K562 (cell line): ENCODE results near the gene SV2C. TPM values are rescaled to one million over a fixed set of nuclear protein-coding genes. Genes with fewer than 3 reads are reported as not detected.

Experiments used
- ATAC-seq: fragments of 200-7000 bp; cut with Tn5 transposase; 3 replicates; pipeline ENCODE4 v1.9.1; 2020; ENCODE audit warnings: moderate library complexity
- BruUV-seq: library from RNA; stranded (reverse); fragments of 400-500 nt; replicated peaks from 2 replicates; lab custom pipeline; 2021; lab: Mats Ljungman, UMichigan
- CTCF ChIA-PET: fragments of 300-600 bp; formaldehyde crosslinking; extraction: SDS; loops from one replicate; lab custom pipeline; 2021; ENCODE audit warnings: low intra/inter-chr PET ratio; lab: Yijun Ruan, JAX
- POLR2A ChIA-PET: fragments of 300-600, 350-650 bp; sonication (Branson Sonifier 250); formaldehyde crosslinking; extraction: SDS; loops from one replicate; lab custom pipeline; 2021; ENCODE audit warnings: antibody characterized with exemption, inconsistent platforms; lab: Yijun Ruan, JAX
- DNase-seq, 4 experiments: peaks; one replicate each; pipeline versions ENCODE4 v3.0.0 to v3.0.0-alpha.2; 2011 to 2018; ENCODE audit warnings: low spot score in 3 of 4, mixed read lengths in 3 of 4; ENCODE audit errors: extremely low read depth in 1 of 4
- FAIRE-seq: peaks from 2 replicates; lab custom pipeline; 2011; peaks lifted over from hg19 to GRCh38; lab: Jason Lieb, UNC
- H2AFZ ChIP-seq: 2 replicates; pipeline ENCODE4 v1.6.0; 2011; ENCODE audit warnings: low read depth, low read length, control low read depth, inconsistent platforms
- H3K27ac ChIP-seq: fragments of 200-600 bp; 3 replicates; pipeline ENCODE4 v1.8.0; 2011; ENCODE audit warnings: low read depth, mild to moderate bottlenecking, control low read depth, inconsistent platforms, low read length, moderate library complexity, mixed read lengths; ENCODE audit errors: extremely low read depth
- H3K27me3 ChIP-seq, 2 experiments: fragments of 300-600 bp in 1 of 2; 2 replicates in 1 of 2; 3 replicates in 1 of 2; pipeline versions ENCODE4 v1.6.0 to v1.8.0; 2011; ENCODE audit warnings: inconsistent platforms in 2 of 2, low read length in 2 of 2, mild to moderate bottlenecking in 1 of 2, mixed read lengths in 1 of 2, moderate library complexity in 1 of 2; ENCODE audit not compliant: control insufficient read depth in 2 of 2, insufficient read depth in 2 of 2
- H3K36me3 ChIP-seq: fragments of 300-600 bp; 3 replicates; pipeline ENCODE4 v1.8.0; 2011; ENCODE audit warnings: mild to moderate bottlenecking, low read length, inconsistent platforms; ENCODE audit not compliant: control insufficient read depth, insufficient read depth
- H3K4me1 ChIP-seq, 2 experiments: fragments of 200-600 bp in 1 of 2; replicated peaks in 1 of 2; 2 replicates in 1 of 2; 3 replicates in 1 of 2; pipeline versions ENCODE4 v1.5.1 to v1.8.0; 2011; ENCODE audit warnings: inconsistent platforms in 2 of 2, low read length in 2 of 2, mild to moderate bottlenecking in 1 of 2, mixed read lengths in 1 of 2, moderate library complexity in 1 of 2; ENCODE audit not compliant: control insufficient read depth in 2 of 2, insufficient read depth in 2 of 2
- H3K4me2 ChIP-seq: 2 replicates; pipeline ENCODE4 v1.6.1; 2011; ENCODE audit warnings: low read length, control low read depth, inconsistent platforms, mixed read lengths; ENCODE audit not compliant: insufficient read depth
- H3K4me3 ChIP-seq: fragments of 200-600 bp; sonication (generic), shearing (Covaris generic); 2 replicates; pipeline ENCODE4 v1.5.1; 2016; ENCODE audit warnings: control low read depth, inconsistent platforms
- H3K79me2 ChIP-seq: fragments of 200-600 bp; 3 replicates; pipeline ENCODE4 v1.8.0; 2011; ENCODE audit warnings: low read length, inconsistent platforms; ENCODE audit not compliant: control insufficient read depth, insufficient read depth
- H3K9ac ChIP-seq, 2 experiments: 2 replicates each; pipeline versions ENCODE4 v1.6.0 to v1.6.1; 2011; ENCODE audit warnings: low read depth in 2 of 2, low read length in 2 of 2, control low read depth in 1 of 2, inconsistent platforms in 1 of 2, mild to moderate bottlenecking in 1 of 2, mixed read lengths in 1 of 2; ENCODE audit not compliant: insufficient read depth in 1 of 2
- H3K9me1 ChIP-seq: one replicate; pipeline ENCODE4 v1.6.0; 2011; ENCODE audit warnings: inconsistent platforms, mild to moderate bottlenecking, low read length, moderate library complexity; ENCODE audit not compliant: control insufficient read depth, insufficient read depth
- H3K9me3 ChIP-seq: replicated peaks from 2 replicates; pipeline ENCODE4 v1.5.1; 2011; ENCODE audit warnings: low read depth, low read length, inconsistent platforms; ENCODE audit not compliant: control insufficient read depth, insufficient read depth
- H4K20me1 ChIP-seq: replicated peaks from 2 replicates; pipeline ENCODE4 v1.6.1; 2011; ENCODE audit warnings: low read length, inconsistent platforms, mixed read lengths; ENCODE audit not compliant: control insufficient read depth, insufficient read depth
- ATF4 ChIP-seq: fragments of 450-650 bp; formaldehyde crosslinking; IDR thresholded peaks from 2 replicates; pipeline ENCODE4 v1.4.0; 2022; ENCODE audit warnings: mild to moderate bottlenecking, moderate library complexity
- CBX8 ChIP-seq: fragments of 200-600 bp; sonication (generic); IDR thresholded peaks from 2 replicates; pipeline ENCODE4 v1.6.1; 2012; ENCODE audit warnings: borderline replicate concordance, mixed run types, low read depth, mild to moderate bottlenecking, moderate library complexity, mixed read lengths, low read length, control low read depth, inconsistent platforms; ENCODE audit not compliant: poor library complexity, severe bottlenecking; ENCODE audit errors: extremely low read depth
- GATAD2A ChIP-seq: fragments of 450-650 bp; IDR thresholded peaks from 2 replicates; pipeline ENCODE4 v1.6.1; 2017
- NELFE ChIP-seq: IDR thresholded peaks from 2 replicates; pipeline ENCODE4 v1.6.1; 2011; ENCODE audit warnings: mild to moderate bottlenecking; ENCODE audit not compliant: insufficient read depth, insufficient read length
- POLR2AphosphoS5 ChIP-seq: IDR thresholded peaks from 2 replicates; pipeline ENCODE4 v1.6.1; 2011; ENCODE audit warnings: mild to moderate bottlenecking, low read depth, low read length, moderate library complexity; ENCODE audit not compliant: control insufficient read depth, insufficient read depth
- RBM17 ChIP-seq: fragments of 200-400 bp; formaldehyde crosslinking; IDR thresholded peaks from 2 replicates; pipeline ENCODE4 v1.6.1; 2017; ENCODE audit warnings: low read depth, mild to moderate bottlenecking, low read length, borderline replicate concordance
- RFX7 ChIP-seq: fragments of 250-450 bp; sonication (Bioruptor Pico); IDR thresholded peaks from 2 replicates; pipeline ENCODE4 v1.5.1; 2021; ENCODE audit warnings: mild to moderate bottlenecking
- SMAD2 ChIP-seq: fragments of 150-350 bp; IDR thresholded peaks from 2 replicates; pipeline ENCODE4 v1.6.1; 2014; ENCODE audit warnings: low read depth, mild to moderate bottlenecking, low read length
- ZFPM2 ChIP-seq: fragments of 250-450 bp; sonication (Bioruptor Pico); IDR thresholded peaks from 2 replicates; pipeline ENCODE4 v1.5.1; 2022; ENCODE audit warnings: mild to moderate bottlenecking
- ZNF280B ChIP-seq: fragments of 250-450 bp; sonication (Bioruptor Pico); IDR thresholded peaks from 2 replicates; pipeline ENCODE4 v1.5.1; 2021; ENCODE audit warnings: mild to moderate bottlenecking
- ZNF75A ChIP-seq: fragments of 450-650 bp; formaldehyde crosslinking; IDR thresholded peaks from 2 replicates; pipeline ENCODE4 v1.4.0; 2020; ENCODE audit warnings: mild to moderate bottlenecking
- ZNF76 ChIP-seq: fragments of 250-450 bp; sonication (Bioruptor Pico); IDR thresholded peaks from 2 replicates; pipeline ENCODE4 v1.4.0; 2020; ENCODE audit warnings: mild to moderate bottlenecking, moderate library complexity, borderline replicate concordance
- ZZZ3 ChIP-seq: fragments of 450-650 bp; IDR thresholded peaks from 2 replicates; pipeline ENCODE4 v1.6.1; 2016; ENCODE audit warnings: antibody characterized with exemption, mild to moderate bottlenecking, moderate library complexity
- WGBS: fragments of 100-300 bp; shearing (Covaris generic); methylation state at CpG from one replicate; pipeline ENCODE4 v1.1.6; 2016; ENCODE audit warnings: low coverage, mixed read lengths; ENCODE audit not compliant: insufficient coverage; ENCODE audit errors: missing lambda C conversion rate; 5-methylcytosine and 5-hydroxymethylcytosine counted together
- in situ Hi-C: fragments of 300-500 bp; cut with MboI; formaldehyde crosslinking; loops from 4 replicates; pipeline ENCODE4 v1.15.0; 2018; ENCODE audit warnings: inconsistent platforms, mixed read lengths
- intact Hi-C: fragments of 100-400 bp; cut with micrococcal nuclease; formaldehyde crosslinking; loops from 2 replicates; pipeline ENCODE4 v1.14.2; 2022
- polyA plus RNA-seq, 8 experiments: library from polyadenylated mRNA; depleted of rRNA in 4 of 8; stranded (reverse) in 5 of 8; unstranded in 3 of 8; fragments of >200 nt; fragmentation: Nextera tagmentation in 2 of 8; fragmentation: Illumina TruSeq in 1 of 8; extraction: Ambion mirVana in 2 of 8; extraction: Trizol in 1 of 8; gene quantifications; 2 replicates each; pipeline versions ENCODE4 v1.2.1 to v1.2.3, GENCODE V29; 2011 to 2014; ENCODE audit warnings: inconsistent platforms in 1 of 8, missing spikeins in 1 of 8
- total RNA-seq, 7 experiments: library from RNA; depleted of rRNA in 6 of 7; stranded (reverse); fragments of >200 nt in 6 of 7; fragmentation: Illumina TruSeq in 2 of 7; extraction: Trizol in 2 of 7; gene quantifications; 2 replicates each; pipeline versions ENCODE4 v1.2.1 to v1.2.3, GENCODE V29; 2011 to 2021; ENCODE audit warnings: low replicate concordance in 1 of 7

Gene SV2C
- total and polyA plus RNA-seq, 9 of the 15 experiments (the other 6 are each of a cell fraction or from before 2014, with no cell fraction given), result 0.05 TPM; not detected in 8

GRCh38 chr5:76269259-76269931 lies 186.2 kb downstream of the SV2C start:
- Histone ChIP-seq H3K27ac (no peak overlapping the region), H3K79me2 (no peaks in the 10 kb centered on the region), H3K9me3 (no peaks in the 10 kb centered on the region), H3K9ac (no peak overlapping the region), H3K4me3 (no peak overlapping the region), H3K4me1 (no peaks in the 10 kb centered on the region; a peak in 1 of 5 replicates), H3K36me3 (no peaks in the 10 kb centered on the region), H2AFZ (no peak overlapping the region), H3K9me1 (no peaks in the 10 kb centered on the region), H3K4me2 (no peak overlapping the region), H4K20me1 (no peaks in the 10 kb centered on the region), H3K27me3 (peaks cover 23 to 31% of the 10 kb centered on the region in 2 experiments)
- ATAC-seq, result no peak
- ChIA-PET POLR2A (no interaction called here), CTCF (no interaction called here)
- peak; percentile 88 for TF ChIP-seq CBX8
- no peak for TF ChIP-seq ZNF75A (CRISPR knock-in tag)
- DNase-seq, result no peak
- intact Hi-C loops (no loop called here), in situ Hi-C loops (no loop called here)
- FAIRE-seq, result no peak
- WGBS, result 1% methylated on average over 10 of the region's 10 CpGs
- no TSS peak for BruUV-seq

DNA sequence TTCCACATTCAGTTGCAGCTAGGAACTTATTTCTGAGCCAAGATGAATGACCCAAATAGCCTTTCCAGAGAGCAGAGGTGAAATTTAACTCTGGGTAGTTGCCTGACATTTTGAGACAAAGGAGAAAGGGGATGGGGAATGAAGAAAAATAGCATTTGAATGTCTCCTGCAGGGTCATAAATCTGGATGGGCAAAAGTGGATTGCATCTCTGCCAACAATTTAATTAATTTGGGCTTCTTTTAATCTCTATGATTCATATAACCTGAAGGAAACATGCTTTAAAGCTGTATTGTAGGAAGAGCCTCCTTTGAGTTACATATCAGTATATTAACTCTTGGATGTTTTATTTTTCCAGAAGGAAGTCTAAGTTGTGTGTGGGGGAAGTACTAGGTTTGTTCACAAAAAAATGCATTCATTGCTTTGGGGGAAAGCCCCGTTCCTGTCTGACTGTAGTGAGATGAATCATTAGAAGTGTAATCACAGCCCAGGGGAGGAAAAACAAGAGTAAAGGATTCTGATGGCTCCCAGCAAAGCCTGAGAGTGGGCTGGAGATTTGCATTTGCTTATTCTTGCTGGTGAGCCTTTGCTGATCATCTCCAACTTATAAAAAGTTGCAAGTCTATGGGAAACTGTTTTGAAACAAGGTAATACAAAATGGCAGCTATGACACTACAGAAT lies 186.9 kb downstream of the SV2C start:
- Histone ChIP-seq H3K36me3 (no peaks in the 10 kb centered on the region), H3K4me1 (no peaks in the 10 kb centered on the region; a peak in 1 of 5 replicates), H4K20me1 (no peaks in the 10 kb centered on the region), H3K27me3 (peaks cover 20 to 24% of the 10 kb centered on the region in 2 experiments), H3K79me2 (no peaks in the 10 kb centered on the region), H3K27ac (no peak overlapping the region), H3K9me1 (no peaks in the 10 kb centered on the region), H3K9ac (no peak overlapping the region), H3K9me3 (no peaks in the 10 kb centered on the region), H3K4me2 (no peak overlapping the region), H2AFZ (no peak overlapping the region), H3K4me3 (no peak overlapping the region)
- ChIA-PET CTCF (no interaction called here), POLR2A (no interaction called here)
- intact Hi-C loops (no loop called here), in situ Hi-C loops (no loop called here)
- no TSS peak for BruUV-seq
- DNase-seq (no peak), FAIRE-seq (no peak), ATAC-seq (no peak)
- 0% methylated on average over 1 of the region's 1 CpG for WGBS
- no peak for TF ChIP-seq ZFPM2 (CRISPR knock-in tag)
- no peak for TF ChIP-seq SMAD2
- no peak for TF ChIP-seq NELFE
- no peak for TF ChIP-seq RFX7 (CRISPR knock-in tag)
- no peak for TF ChIP-seq GATAD2A
- no peak for TF ChIP-seq RBM17
- TF ChIP-seq ZNF76 (CRISPR knock-in tag), result no peak
- TF ChIP-seq ZNF280B (CRISPR knock-in tag), result no peak
- TF ChIP-seq POLR2AphosphoS5, result no peak
- no peak for TF ChIP-seq ATF4 (CRISPR knock-in tag)
- no peak for TF ChIP-seq ZZZ3
